D341Med (cell line): ENCODE results near the gene HACD4.
A peak's percentile ranks its signal among the peaks of the same experiment; 100 is the strongest.

Source experiments
- DNase-seq: peaks from one replicate; pipeline ENCODE4 v3.0.0; 2012; ENCODE audit warnings: low spot score

The HACD4 gene

GRCh38 chr9:21031091-21031807 lies at the start of gene HACD4:
HACD4 (minus strand) TSS chr9:21031640; CDS start chr9:21031590, 50 bp downstream.
- DNase-seq = peak; percentile 40

GRCh38 chr9:21080793-21081192 lies 49.4 kb upstream of the HACD4 start:
- DNase-seq = no peak

- DNase-seq = no peak
Measured at GRCh38 chr9:21078702-21079101, 47.3 kb upstream of the HACD4 start.

GRCh38 chr9:21077781-21078180 lies 46.3 kb upstream of the HACD4 start, which contains the start of gene IFNB1:
IFNB1 (minus strand) TSS chr9:21077942; CDS start chr9:21077869, 73 bp downstream.
- DNase-seq = no peak

GRCh38 chr9:21075484-21075883 lies 44.0 kb upstream of the HACD4 start:
- no peak for DNase-seq

GRCh38 chr9:21070906-21071305 lies 39.5 kb upstream of the HACD4 start:
- DNase-seq = no peak

- DNase-seq = no peak
Measured at GRCh38 chr9:21070171-21070571, 38.7 kb upstream of the HACD4 start.

GRCh38 chr9:21060919-21061561 lies 29.6 kb upstream of the HACD4 start:
- no peak for DNase-seq

- DNase-seq = no peak
Measured at GRCh38 chr9:21056931-21057330, 25.5 kb upstream of the HACD4 start.

- no peak for DNase-seq
Measured at GRCh38 chr9:21053851-21054250, 22.4 kb upstream of the HACD4 start.

- DNase-seq = no peak
Measured at GRCh38 chr9:21047281-21047691, 15.8 kb upstream of the HACD4 start.

GRCh38 chr9:21043841-21044240 lies 12.4 kb upstream of the HACD4 start:
- DNase-seq = no peak

GRCh38 chr9:21042466-21042865 lies 11.0 kb upstream of the HACD4 start:
- no peak for DNase-seq

- no peak for DNase-seq
Measured at GRCh38 chr9:21039302-21039701, 7.9 kb upstream of the HACD4 start.

GRCh38 chr9:21037278-21037677 lies 5.8 kb upstream of the HACD4 start:
- DNase-seq = no peak

- DNase-seq = no peak
Measured at GRCh38 chr9:21031808-21032183, 356 bp upstream of the HACD4 start.

GRCh38 chr9:21030389-21031035 lies 928 bp downstream of the HACD4 start:
- DNase-seq = no peak

GRCh38 chr9:21029661-21030060 lies 1.8 kb downstream of the HACD4 start:
- no peak for DNase-seq

- no peak for DNase-seq
Measured at GRCh38 chr9:21028466-21028865, 3.0 kb downstream of the HACD4 start.

GRCh38 chr9:21027295-21027694 lies 4.1 kb downstream of the HACD4 start:
- no peak for DNase-seq

- no peak for DNase-seq
Measured at GRCh38 chr9:21023861-21024260, 7.6 kb downstream of the HACD4 start.

GRCh38 chr9:21018177-21018576 lies 13.3 kb downstream of the HACD4 start:
- DNase-seq = no peak
